Uterus (tissue), 4 donors: ENCODE measurements around the gene MAP4. TPM values are rescaled to one million over a fixed set of nuclear protein-coding genes. Genes with fewer than 3 reads are reported as not detected.

Experiments used
- DNase-seq, 2 donors: peaks; one replicate each; pipeline ENCODE4 v3.0.0-alpha.2; 2019 to 2020
- H3K27ac ChIP-seq, 2 donors: fragments of 200-600 bp; sonication (generic); 1 replicate in 1 of 2; 2 replicates in 1 of 2; pipeline ENCODE4 v1.5.1; 2016 to 2018
- H3K27me3 ChIP-seq, 2 donors: fragments of 200-600 bp; sonication (generic); one replicate each; pipeline ENCODE4 v1.5.1; 2018 to 2019; ENCODE audit warnings: control low read depth in 1 of 2
- H3K36me3 ChIP-seq, 2 donors: fragments of 200-600 bp; sonication (generic); one replicate each; pipeline ENCODE4 v1.5.1; 2019; ENCODE audit warnings: control low read depth in 1 of 2
- H3K4me1 ChIP-seq, 2 donors: fragments of 200-600 bp; sonication (generic); one replicate each; pipeline ENCODE4 v1.5.1; 2018 to 2019; ENCODE audit warnings: control low read depth in 1 of 2
- H3K4me3 ChIP-seq, 2 donors: fragments of 200-600 bp; sonication (generic); 1 replicate in 1 of 2; 2 replicates in 1 of 2; pipeline ENCODE4 v1.5.1; 2018 to 2019; ENCODE audit warnings: mild to moderate bottlenecking in 1 of 2
- H3K9me3 ChIP-seq, 2 donors: fragments of 200-600 bp; sonication (generic); one replicate each; pipeline ENCODE4 v1.5.1; 2019; ENCODE audit warnings: control low read depth in 1 of 2
- POLR2A ChIP-seq, 2 donors: fragments of 450-650 bp; IDR thresholded peaks; one replicate each; pipeline ENCODE4 v1.6.1; 2016; ENCODE audit warnings: antibody characterized with exemption in 2 of 2, mild to moderate bottlenecking in 1 of 2, moderate library complexity in 1 of 2
- intact Hi-C: fragments of 100-400 bp; cut with DNase I; formaldehyde crosslinking; loops from one replicate; pipeline ENCODE4 v1.15.1; 2023; ENCODE audit warnings: low total_unique reads
- total RNA-seq, 4 donors: library from RNA; depleted of rRNA in 3 of 4; stranded (reverse); fragments of >200 nt in 3 of 4; gene quantifications; one replicate each; pipeline versions ENCODE4 v1.1.0 to v1.2.4, GENCODE V29; 2014 to 2023
- TF ChIP-seq, protein P1 (sequence below), 4 experiments: fragments of 200-600 bp in 2 of 4; fragments of 450-650 bp in 2 of 4; sonication (generic) in 2 of 4; IDR thresholded peaks; one replicate each; pipeline ENCODE4 v1.5.1; 2016 to 2019; ENCODE audit warnings: antibody characterized with exemption in 4 of 4, mild to moderate bottlenecking in 2 of 4, moderate library complexity in 1 of 4
- donor health status: DM: yes; HTN: yes; CAD: no.

MAP4 gene
- total RNA-seq, 4 donors from 2014 or later: 51.5 to 264 (median 79.7) TPM

DNA sequence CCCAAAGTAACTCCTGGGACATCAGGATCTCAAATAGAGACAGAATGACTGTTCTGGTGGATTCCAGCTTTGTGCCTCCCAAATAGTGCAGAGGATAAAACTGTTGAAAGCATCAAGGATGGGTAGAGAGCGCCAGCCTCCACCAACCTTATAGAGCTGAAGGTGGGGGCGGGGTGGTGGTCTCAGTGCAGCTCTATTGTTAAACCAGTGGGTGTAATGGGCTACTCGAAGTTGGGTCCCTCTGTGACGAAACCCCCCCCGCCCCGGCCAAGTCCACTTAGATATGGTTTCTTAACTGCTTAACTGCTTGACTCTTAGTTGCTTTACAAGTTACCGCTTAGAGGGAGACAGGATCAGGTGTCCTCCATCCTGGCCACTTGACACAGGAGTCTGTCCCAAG, 190.6 kb downstream of the MAP4 start:
- no peak for TF ChIP-seq POLR2A (IDR thresholded peaks at IDR 0.05)
- DNase-seq: no peak
- no peaks in the 10 kb centered on the region for H3K4me1 ChIP-seq
- H3K9me3 ChIP-seq: no peaks in the 10 kb centered on the region
- peak overlapping the region; percentile 80 to 84 for H3K27ac ChIP-seq
- intact Hi-C loops: no loop called here
- peak overlapping the region; percentile 78 to 91 for H3K4me3 ChIP-seq
- H3K27me3 ChIP-seq: no peaks in the 10 kb centered on the region
- no peaks in the 10 kb centered on the region for H3K36me3 ChIP-seq

DNA sequence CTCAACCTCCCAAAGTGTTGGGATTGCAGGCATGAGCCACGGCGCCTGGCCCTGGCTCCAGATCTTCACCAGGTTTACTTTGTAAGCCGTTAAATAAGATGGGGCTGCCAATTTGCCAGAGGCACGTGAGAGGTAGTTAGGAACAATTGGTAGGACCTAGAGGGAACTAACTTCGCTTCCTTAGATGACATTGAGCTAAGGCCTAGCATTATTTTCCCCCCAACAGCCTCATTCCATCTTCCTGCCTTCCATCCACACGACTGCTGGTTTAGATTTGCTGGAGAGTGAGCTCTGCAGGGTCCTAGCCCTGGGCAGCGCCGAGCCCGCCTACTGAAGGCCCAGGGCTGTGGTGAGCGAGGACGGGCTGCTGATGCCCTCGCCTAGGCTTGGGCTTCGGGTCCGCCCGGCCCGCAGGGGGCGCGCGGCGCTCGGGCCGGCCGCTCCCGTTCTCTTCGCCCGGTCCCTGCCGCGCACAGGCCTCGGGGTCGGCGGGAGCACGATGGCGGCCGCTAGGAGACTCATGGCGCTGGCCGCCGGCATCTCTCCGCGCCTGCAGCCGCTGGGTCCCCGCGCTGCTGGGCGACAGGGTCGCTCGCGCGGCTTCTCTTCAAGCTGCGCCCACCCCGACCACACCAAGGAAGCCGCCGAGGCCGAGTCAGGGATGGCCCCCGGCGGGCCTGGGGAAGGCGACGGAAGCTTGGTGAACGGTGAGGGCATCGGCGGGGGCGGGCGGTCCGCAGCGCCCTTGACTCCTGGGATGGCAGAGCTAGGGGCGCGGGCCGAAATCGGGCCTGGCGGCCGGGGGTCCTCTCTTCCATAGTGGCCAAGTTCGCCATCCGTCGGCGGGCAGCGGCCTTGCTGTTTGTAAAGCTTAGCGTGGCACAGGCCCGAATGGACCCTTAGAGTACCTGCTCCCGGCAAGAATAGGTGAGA, 191.4 kb downstream of the MAP4 start:
- intact Hi-C loops: no loop called here

DNA sequence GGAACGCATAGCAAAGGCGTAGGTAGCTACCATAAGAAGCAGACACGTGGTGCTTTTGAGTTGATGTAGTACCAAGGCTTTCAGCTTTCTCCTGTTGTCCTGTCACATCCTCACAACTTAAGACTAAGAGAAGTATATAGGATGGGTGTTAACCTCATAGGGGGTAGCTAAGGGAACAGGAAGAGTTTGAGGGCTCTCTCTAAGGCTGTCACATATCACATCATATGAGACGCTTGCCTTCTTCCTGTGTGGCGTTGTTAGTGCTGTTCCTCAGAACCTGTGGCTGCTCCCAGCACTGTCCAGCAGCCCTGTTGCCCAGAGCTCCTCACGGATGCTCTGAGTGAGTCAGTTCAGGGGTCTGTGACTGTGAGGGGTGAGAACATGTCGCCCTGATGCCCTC, 198.6 kb downstream of the MAP4 start:
- Histone ChIP-seq H3K4me1 (no peaks in the 10 kb centered on the region), H3K4me3 (no peak overlapping the region), H3K36me3 (no peaks in the 10 kb centered on the region), H3K9me3 (no peaks in the 10 kb centered on the region), H3K27ac (no peak overlapping the region), H3K27me3 (no peaks in the 10 kb centered on the region)
- TF ChIP-seq, protein P1, sequence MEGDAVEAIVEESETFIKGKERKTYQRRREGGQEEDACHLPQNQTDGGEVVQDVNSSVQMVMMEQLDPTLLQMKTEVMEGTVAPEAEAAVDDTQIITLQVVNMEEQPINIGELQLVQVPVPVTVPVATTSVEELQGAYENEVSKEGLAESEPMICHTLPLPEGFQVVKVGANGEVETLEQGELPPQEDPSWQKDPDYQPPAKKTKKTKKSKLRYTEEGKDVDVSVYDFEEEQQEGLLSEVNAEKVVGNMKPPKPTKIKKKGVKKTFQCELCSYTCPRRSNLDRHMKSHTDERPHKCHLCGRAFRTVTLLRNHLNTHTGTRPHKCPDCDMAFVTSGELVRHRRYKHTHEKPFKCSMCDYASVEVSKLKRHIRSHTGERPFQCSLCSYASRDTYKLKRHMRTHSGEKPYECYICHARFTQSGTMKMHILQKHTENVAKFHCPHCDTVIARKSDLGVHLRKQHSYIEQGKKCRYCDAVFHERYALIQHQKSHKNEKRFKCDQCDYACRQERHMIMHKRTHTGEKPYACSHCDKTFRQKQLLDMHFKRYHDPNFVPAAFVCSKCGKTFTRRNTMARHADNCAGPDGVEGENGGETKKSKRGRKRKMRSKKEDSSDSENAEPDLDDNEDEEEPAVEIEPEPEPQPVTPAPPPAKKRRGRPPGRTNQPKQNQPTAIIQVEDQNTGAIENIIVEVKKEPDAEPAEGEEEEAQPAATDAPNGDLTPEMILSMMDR (IDR thresholded peaks at IDR 0.05): no peak
- no peak for TF ChIP-seq POLR2A (IDR thresholded peaks at IDR 0.05)
- DNase-seq: no peak
- intact Hi-C loops: no loop called here

More for the DNA sequence above, 191.4 kb downstream of the MAP4 start:
- Histone ChIP-seq H3K27ac (peak overlapping the region; percentile 80 to 84), H3K4me1 (no peaks in the 10 kb centered on the region), H3K9me3 (no peaks in the 10 kb centered on the region), H3K4me3 (peak overlapping the region; percentile 78 to 91), H3K36me3 (no peaks in the 10 kb centered on the region), H3K27me3 (no peaks in the 10 kb centered on the region)
- DNase-seq: peak; percentile 53 to 78
- TF ChIP-seq, protein P1 (IDR thresholded peaks at IDR 0.05): peak; percentile 66 to 95 (median 88)
- TF ChIP-seq POLR2A (IDR thresholded peaks at IDR 0.05): peak in 1 of 2 donors; percentile 54

DNA sequence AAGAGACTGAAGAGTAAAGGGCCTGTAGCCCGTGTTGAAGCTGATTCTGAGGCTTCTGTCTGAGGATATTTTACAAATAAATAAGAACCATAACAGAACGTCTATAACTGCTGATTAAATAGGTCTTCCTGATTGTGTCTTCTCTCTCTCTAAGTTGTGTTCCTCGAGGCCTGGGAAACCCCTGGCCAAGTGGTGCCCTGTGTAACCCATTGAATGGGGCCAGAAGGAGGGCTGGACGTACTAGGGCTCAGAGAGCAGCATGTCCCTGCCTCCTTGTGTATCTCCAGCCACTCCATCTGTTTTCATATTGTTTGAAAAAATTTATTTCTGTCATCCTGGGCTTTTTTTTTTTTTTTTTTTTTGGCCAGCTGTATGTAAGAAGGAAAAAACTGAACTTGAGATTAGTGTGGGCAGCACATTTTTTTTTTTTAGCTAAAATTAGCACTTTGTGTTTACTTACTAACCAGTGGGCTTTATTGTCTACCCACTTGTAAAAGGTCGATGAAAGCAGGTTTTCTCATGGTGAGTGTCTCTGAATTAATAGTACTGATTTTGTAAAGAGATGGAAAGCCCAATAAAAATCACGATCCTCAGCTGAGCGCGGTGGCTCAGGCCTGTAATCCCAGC, 202.6 kb downstream of the MAP4 start:
- Histone ChIP-seq H3K9me3 (no peaks in the 10 kb centered on the region), H3K27ac (no peak overlapping the region), H3K4me3 (no peak overlapping the region), H3K36me3 (no peaks in the 10 kb centered on the region), H3K4me1 (no peaks in the 10 kb centered on the region), H3K27me3 (no peaks in the 10 kb centered on the region)
- DNase-seq: no peak
- TF ChIP-seq, protein P1 (IDR thresholded peaks at IDR 0.05): no peak
- no peak for TF ChIP-seq POLR2A (IDR thresholded peaks at IDR 0.05)
- intact Hi-C loops: no loop called here

DNA sequence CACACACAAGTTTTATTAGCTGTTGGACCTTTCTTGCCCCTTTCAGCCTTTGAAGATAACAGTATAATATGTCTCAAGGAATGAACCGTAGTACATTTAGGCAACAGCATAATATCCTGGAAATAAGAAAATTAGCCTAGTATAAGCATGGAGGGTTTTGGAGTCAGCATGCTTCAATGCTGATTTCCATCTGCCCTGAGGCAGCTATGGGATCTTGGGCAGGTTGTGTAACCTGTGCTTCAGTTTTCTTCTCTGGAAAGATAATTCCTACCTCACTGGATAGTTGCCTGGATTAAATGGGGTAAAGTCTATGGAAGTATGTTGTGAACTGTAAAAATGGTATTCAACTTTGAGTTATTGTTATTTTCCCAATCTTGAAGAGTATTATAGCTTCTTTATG, 211.6 kb downstream of the MAP4 start:
- Histone ChIP-seq H3K27me3 (no peaks in the 10 kb centered on the region), H3K4me1 (peaks cover 6 to 8% of the 10 kb centered on the region in 2 donors), H3K36me3 (no peaks in the 10 kb centered on the region), H3K27ac (no peak overlapping the region), H3K9me3 (no peaks in the 10 kb centered on the region), H3K4me3 (no peak overlapping the region)
- TF ChIP-seq, protein P1 (IDR thresholded peaks at IDR 0.05): no peak
- TF ChIP-seq POLR2A (IDR thresholded peaks at IDR 0.05): no peak
- intact Hi-C loops: loop anchor here (5.0 kb wide), 1 partner anchor 282 kb away; no protein-coding TSS in a partner anchor
- no peak for DNase-seq
